Activated T-helper 1 cell treated with anti-CD3 and anti-CD28 coated beads, Interleukin-12 subunit alpha, Interleukin-12 subunit beta, Interleukin-2, Interleukin-4 antibody, amounts not matched to agents 30 ng/mL and 10 ng/mL and 1 ng/mL, durations not matched to agents 14 hours and 24 hours and 36 hours (primary cell): Measurements from ENCODE around the gene BRINP1. TPM values are rescaled to one million over a fixed set of nuclear protein-coding genes. Genes with fewer than 3 reads are reported as not detected.

ENCODE experiments used
- DNase-seq: peaks from one replicate; pipeline ENCODE4 v3.0.0; 2021; ENCODE audit warnings: low spot score
- H3K27ac Mint-ChIP-seq: one replicate; pipeline ENCODE4 v1.8.0; 2021; ENCODE audit warnings: mild to moderate bottlenecking, mixed read lengths
- H3K27me3 Mint-ChIP-seq: one replicate; pipeline ENCODE4 v1.8.0; 2022; ENCODE audit warnings: mild to moderate bottlenecking, moderate library complexity, mixed read lengths; ENCODE audit not compliant: insufficient read depth
- H3K36me3 Mint-ChIP-seq: one replicate; pipeline ENCODE4 v1.8.0; 2021; ENCODE audit warnings: low read depth, mixed read lengths
- H3K4me1 Mint-ChIP-seq: one replicate; pipeline ENCODE4 v1.8.0; 2021; ENCODE audit warnings: low read depth, mixed read lengths
- H3K4me3 Mint-ChIP-seq: one replicate; pipeline ENCODE4 v1.8.0; 2021; ENCODE audit warnings: mild to moderate bottlenecking, moderate library complexity, mixed read lengths
- H3K9me3 Mint-ChIP-seq: one replicate; pipeline ENCODE4 v1.8.0; 2021; ENCODE audit warnings: mixed read lengths
- intact Hi-C: fragments of 100-400 bp; cut with micrococcal nuclease; formaldehyde crosslinking; loops from one replicate; pipeline ENCODE4 v1.15.1; 2024
- total RNA-seq: library from RNA; stranded (reverse); gene quantifications from 2 replicates; pipeline ENCODE4 v1.2.3, GENCODE V29; 2022

The BRINP1 gene
- total RNA-seq, 1 donor from 2014 or later = not detected

GRCh38 chr9:119159386-119159785 lies 209.8 kb downstream of the BRINP1 start:
- H3K27me3 Mint-ChIP-seq = no peaks in the 10 kb centered on the region
- H3K4me3 Mint-ChIP-seq = no peak overlapping the region
- no peak overlapping the region for H3K27ac Mint-ChIP-seq
- H3K9me3 Mint-ChIP-seq = no peaks in the 10 kb centered on the region
- intact Hi-C loops = no loop called here
- no peaks in the 10 kb centered on the region for H3K4me1 Mint-ChIP-seq
- no peak for DNase-seq
- H3K36me3 Mint-ChIP-seq = no peaks in the 10 kb centered on the region

- H3K27ac Mint-ChIP-seq = no peak overlapping the region
- no peak for DNase-seq
- intact Hi-C loops = no loop called here
- no peaks in the 10 kb centered on the region for H3K9me3 Mint-ChIP-seq
- H3K4me3 Mint-ChIP-seq = no peak overlapping the region
- no peaks in the 10 kb centered on the region for H3K36me3 Mint-ChIP-seq
- H3K4me1 Mint-ChIP-seq = no peaks in the 10 kb centered on the region
- no peaks in the 10 kb centered on the region for H3K27me3 Mint-ChIP-seq
Measured at GRCh38 chr9:119157196-119157595, 212.0 kb downstream of the BRINP1 start.

- no peak for DNase-seq
- intact Hi-C loops = no loop called here
- Mint-ChIP-seq H3K27me3 (no peaks in the 10 kb centered on the region), H3K36me3 (no peaks in the 10 kb centered on the region), H3K4me1 (no peaks in the 10 kb centered on the region), H3K9me3 (no peaks in the 10 kb centered on the region), H3K27ac (no peak overlapping the region), H3K4me3 (no peak overlapping the region)
Measured at GRCh38 chr9:119156354-119156753, 212.9 kb downstream of the BRINP1 start.

GRCh38 chr9:119154527-119154926 lies 214.7 kb downstream of the BRINP1 start:
- no peaks in the 10 kb centered on the region for H3K36me3 Mint-ChIP-seq
- H3K9me3 Mint-ChIP-seq = no peaks in the 10 kb centered on the region
- H3K4me3 Mint-ChIP-seq = no peak overlapping the region
- H3K27ac Mint-ChIP-seq = no peak overlapping the region
- intact Hi-C loops = no loop called here
- no peak for DNase-seq
- H3K27me3 Mint-ChIP-seq = no peaks in the 10 kb centered on the region
- no peaks in the 10 kb centered on the region for H3K4me1 Mint-ChIP-seq

- Mint-ChIP-seq H3K36me3 (no peaks in the 10 kb centered on the region), H3K27me3 (no peaks in the 10 kb centered on the region), H3K4me3 (no peak overlapping the region), H3K4me1 (no peaks in the 10 kb centered on the region), H3K9me3 (no peaks in the 10 kb centered on the region), H3K27ac (no peak overlapping the region)
- intact Hi-C loops = no loop called here
- no peak for DNase-seq
Measured at GRCh38 chr9:119153402-119153801, 215.8 kb downstream of the BRINP1 start.

GRCh38 chr9:119148855-119149254 lies 220.4 kb downstream of the BRINP1 start:
- Mint-ChIP-seq H3K36me3 (no peaks in the 10 kb centered on the region), H3K4me1 (no peaks in the 10 kb centered on the region), H3K27me3 (no peaks in the 10 kb centered on the region), H3K4me3 (no peak overlapping the region), H3K27ac (no peak overlapping the region), H3K9me3 (no peaks in the 10 kb centered on the region)
- intact Hi-C loops = no loop called here
- DNase-seq = no peak

- intact Hi-C loops = no loop called here
- Mint-ChIP-seq H3K4me3 (no peak overlapping the region), H3K9me3 (peaks cover 8% of the 10 kb centered on the region), H3K4me1 (no peaks in the 10 kb centered on the region), H3K27me3 (no peaks in the 10 kb centered on the region), H3K27ac (no peak overlapping the region), H3K36me3 (no peaks in the 10 kb centered on the region)
- DNase-seq = no peak
Measured at GRCh38 chr9:119137479-119137878, 231.8 kb downstream of the BRINP1 start.

- Mint-ChIP-seq H3K27me3 (no peaks in the 10 kb centered on the region), H3K36me3 (no peaks in the 10 kb centered on the region), H3K27ac (no peak overlapping the region), H3K4me3 (no peak overlapping the region), H3K9me3 (no peaks in the 10 kb centered on the region), H3K4me1 (no peaks in the 10 kb centered on the region)
- DNase-seq = no peak
- intact Hi-C loops = no loop called here
Measured at GRCh38 chr9:119126040-119126439, 243.2 kb downstream of the BRINP1 start.

- H3K27ac Mint-ChIP-seq = no peak overlapping the region
Measured at GRCh38 chr9:119121899-119122298, 247.3 kb downstream of the BRINP1 start.

GRCh38 chr9:119117409-119117808 lies 251.8 kb downstream of the BRINP1 start:
- no peaks in the 10 kb centered on the region for H3K36me3 Mint-ChIP-seq
- no peak overlapping the region for H3K4me3 Mint-ChIP-seq
- peaks cover 12% of the 10 kb centered on the region for H3K9me3 Mint-ChIP-seq

More at GRCh38 chr9:119121899-119122298, 247.3 kb downstream of the BRINP1 start:
- no peaks in the 10 kb centered on the region for H3K4me1 Mint-ChIP-seq
- peaks cover 4% of the 10 kb centered on the region for H3K9me3 Mint-ChIP-seq
- intact Hi-C loops = no loop called here
- H3K27me3 Mint-ChIP-seq = no peaks in the 10 kb centered on the region
- H3K4me3 Mint-ChIP-seq = no peak overlapping the region
- H3K36me3 Mint-ChIP-seq = no peaks in the 10 kb centered on the region
- DNase-seq = no peak

More at GRCh38 chr9:119117409-119117808, 251.8 kb downstream of the BRINP1 start:
- Mint-ChIP-seq H3K4me1 (no peaks in the 10 kb centered on the region), H3K27ac (no peak overlapping the region), H3K27me3 (no peaks in the 10 kb centered on the region)
- DNase-seq = no peak
- intact Hi-C loops = no loop called here
